Uterus (tissue), 2 donors: ENCODE measurements around the gene URGCP.
A peak's percentile ranks its signal among the peaks of the same experiment; 100 is the strongest.

Experiments
- POLR2A ChIP-seq, 2 donors: fragments of 450-650 bp; IDR thresholded peaks; one replicate each; pipeline ENCODE4 v1.6.1; 2016; ENCODE audit warnings: antibody characterized with exemption in 2 of 2, mild to moderate bottlenecking in 1 of 2, moderate library complexity in 1 of 2
- TF ChIP-seq, protein P1 (sequence below), 4 experiments: fragments of 200-600 bp in 2 of 4; fragments of 450-650 bp in 2 of 4; sonication (generic) in 2 of 4; IDR thresholded peaks; one replicate each; pipeline ENCODE4 v1.5.1; 2016 to 2019; ENCODE audit warnings: antibody characterized with exemption in 4 of 4, mild to moderate bottlenecking in 2 of 4, moderate library complexity in 1 of 4

DNA sequence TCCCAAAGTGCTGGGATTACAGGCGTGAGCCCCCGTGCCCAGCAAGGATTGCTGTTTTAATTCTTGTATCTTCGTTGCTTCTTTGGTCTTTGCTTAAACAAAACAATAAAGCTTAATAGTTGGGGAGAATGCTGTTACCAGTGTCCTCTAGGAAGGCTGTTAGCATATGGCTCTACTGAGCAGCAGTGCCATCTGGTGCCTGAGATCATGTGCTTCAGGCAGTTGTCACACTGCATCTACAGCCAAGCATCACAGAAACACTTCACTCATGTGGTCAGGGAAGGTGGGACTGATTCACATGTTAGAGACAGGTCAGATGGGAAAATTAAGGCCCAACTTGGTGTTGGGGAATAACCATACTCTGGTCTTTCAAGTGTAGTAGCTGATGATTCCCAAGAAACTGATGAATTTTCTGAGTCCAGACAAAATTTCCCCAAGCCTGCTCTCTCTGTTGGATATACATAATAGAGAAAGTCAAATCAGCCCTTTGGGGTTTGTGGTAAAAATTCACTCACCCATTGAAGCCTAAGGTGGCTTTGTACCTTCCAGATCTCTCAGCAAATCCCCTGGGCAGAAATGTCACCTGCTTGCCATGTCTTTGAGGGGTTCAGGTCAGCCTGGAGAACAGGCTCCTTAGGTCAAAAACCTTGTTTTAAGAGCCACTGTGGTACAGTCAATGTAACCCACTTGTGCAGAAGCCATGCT lies 48.3 kb upstream of the URGCP start:
- TF ChIP-seq, protein P1, sequence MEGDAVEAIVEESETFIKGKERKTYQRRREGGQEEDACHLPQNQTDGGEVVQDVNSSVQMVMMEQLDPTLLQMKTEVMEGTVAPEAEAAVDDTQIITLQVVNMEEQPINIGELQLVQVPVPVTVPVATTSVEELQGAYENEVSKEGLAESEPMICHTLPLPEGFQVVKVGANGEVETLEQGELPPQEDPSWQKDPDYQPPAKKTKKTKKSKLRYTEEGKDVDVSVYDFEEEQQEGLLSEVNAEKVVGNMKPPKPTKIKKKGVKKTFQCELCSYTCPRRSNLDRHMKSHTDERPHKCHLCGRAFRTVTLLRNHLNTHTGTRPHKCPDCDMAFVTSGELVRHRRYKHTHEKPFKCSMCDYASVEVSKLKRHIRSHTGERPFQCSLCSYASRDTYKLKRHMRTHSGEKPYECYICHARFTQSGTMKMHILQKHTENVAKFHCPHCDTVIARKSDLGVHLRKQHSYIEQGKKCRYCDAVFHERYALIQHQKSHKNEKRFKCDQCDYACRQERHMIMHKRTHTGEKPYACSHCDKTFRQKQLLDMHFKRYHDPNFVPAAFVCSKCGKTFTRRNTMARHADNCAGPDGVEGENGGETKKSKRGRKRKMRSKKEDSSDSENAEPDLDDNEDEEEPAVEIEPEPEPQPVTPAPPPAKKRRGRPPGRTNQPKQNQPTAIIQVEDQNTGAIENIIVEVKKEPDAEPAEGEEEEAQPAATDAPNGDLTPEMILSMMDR (IDR thresholded peaks at IDR 0.05): peak in 2 of 4 experiments; percentile 3 to 12
- no peak for TF ChIP-seq POLR2A (IDR thresholded peaks at IDR 0.05)
